DMS53 (cell line): ENCODE results near the gene POU6F2.

Experiments
- DNase-seq: peaks from one replicate; lab custom pipeline; 2025; lab: John Stamatoyannopoulos, UW

POU6F2 gene

DNA sequence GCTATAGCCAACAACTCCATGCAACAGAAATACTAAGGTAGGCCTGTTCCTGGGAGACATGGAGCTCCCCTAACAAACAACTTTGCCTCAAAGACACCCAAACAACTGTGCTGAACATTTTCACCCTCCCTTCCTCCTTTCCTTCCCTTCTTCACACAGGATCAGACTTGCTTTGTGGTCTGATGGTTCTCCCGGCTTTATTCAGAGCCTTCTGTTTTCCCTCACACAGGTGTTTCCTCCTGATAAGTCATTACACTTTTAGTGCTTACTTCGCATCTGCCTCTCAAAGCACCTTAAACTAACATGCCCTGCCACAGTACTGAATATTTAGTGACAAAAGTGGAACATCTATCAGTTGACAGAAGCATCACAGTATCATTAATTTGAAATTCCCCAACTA, 532.2 kb downstream of the POU6F2 start:
- no peak for DNase-seq

GRCh38 chr7:39510864-39511354, 533.2 kb downstream of the POU6F2 start:
- DNase-seq = no peak

GRCh38 chr7:39515534-39516228, 538.0 kb downstream of the POU6F2 start:
- DNase-seq = no peak

DNA sequence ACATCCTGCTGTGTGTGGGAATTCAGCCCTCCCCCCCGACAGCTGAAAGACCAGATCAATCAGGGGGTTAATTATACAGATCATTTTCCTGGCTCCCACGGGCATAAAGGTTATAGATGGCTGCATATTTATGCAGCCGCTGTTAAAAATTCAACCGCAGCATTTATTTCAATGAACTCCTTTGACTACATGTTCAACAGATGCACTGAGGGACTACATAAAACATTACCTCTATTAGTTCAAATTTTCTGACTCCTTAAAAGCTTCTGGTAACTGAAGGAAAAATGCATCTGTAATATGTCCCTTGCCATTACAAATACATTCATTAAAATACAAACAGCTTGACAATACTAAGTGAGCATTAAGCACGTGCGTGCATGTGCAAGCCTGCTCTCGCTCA, 538.8 kb downstream of the POU6F2 start:
- DNase-seq = no peak

DNA sequence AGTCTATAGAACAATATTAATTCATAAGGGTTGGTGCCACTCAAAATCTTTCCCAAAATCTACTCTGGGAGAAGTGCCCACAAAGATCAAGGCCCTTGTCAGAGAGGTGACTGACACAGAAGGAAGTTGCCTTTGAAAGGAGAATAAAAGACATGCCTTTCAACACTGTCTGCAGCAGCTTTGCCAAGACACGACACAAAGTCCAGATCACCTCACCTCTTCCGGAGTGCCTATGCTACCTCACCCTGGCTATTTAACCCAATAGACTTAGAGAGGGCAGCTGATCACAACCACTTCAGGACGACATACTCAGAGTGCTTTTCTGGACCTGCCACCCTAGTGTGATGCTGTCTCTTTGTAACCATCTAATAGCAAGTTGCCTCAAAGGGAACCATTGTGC, 539.5 kb downstream of the POU6F2 start:
- no peak for DNase-seq
